K562 (cell line): ENCODE data around the gene LRRC25. TPM values are rescaled to one million over a fixed set of nuclear protein-coding genes. Genes with fewer than 3 reads are reported as not detected.

Experiments
- ARID2 ChIP-seq: fragments of 450-650 bp; IDR thresholded peaks from 2 replicates; pipeline ENCODE4 v1.6.1; 2017; ENCODE audit warnings: antibody characterized with exemption, mild to moderate bottlenecking
- BDP1 ChIP-seq: IDR thresholded peaks from 3 replicates; pipeline ENCODE4 v1.6.1; 2011; ENCODE audit not compliant: insufficient read length, insufficient read depth
- CBFA2T2 ChIP-seq: fragments of 450-650 bp; conservative IDR thresholded peaks from 2 replicates; pipeline ENCODE4 v1.6.1; 2017; ENCODE audit warnings: mild to moderate bottlenecking
- CREB5 ChIP-seq: fragments of 250-450 bp; sonication (Bioruptor Pico); IDR thresholded peaks from 2 replicates; pipeline ENCODE4 v1.5.0; 2020; ENCODE audit warnings: mild to moderate bottlenecking
- ELK1 ChIP-seq: sonication (generic); formaldehyde crosslinking; IDR thresholded peaks from 2 replicates; pipeline ENCODE4 v1.8.1; 2022; ENCODE audit warnings: missing genetic modification reagents
- ERF ChIP-seq: fragments of 450-650 bp; formaldehyde crosslinking; IDR thresholded peaks from 2 replicates; pipeline ENCODE4 v1.4.0; 2020; ENCODE audit warnings: mild to moderate bottlenecking, mixed read lengths
- ESRRA ChIP-seq: fragments of 450-650 bp; IDR thresholded peaks from 2 replicates; pipeline ENCODE4 v1.6.1; 2014; ENCODE audit warnings: low read depth, mild to moderate bottlenecking, moderate library complexity, borderline replicate concordance
- HLTF ChIP-seq: fragments of 450-650 bp; IDR thresholded peaks from 2 replicates; pipeline ENCODE4 v1.6.1; 2016
- NCOA1 ChIP-seq: fragments of 450-650 bp; IDR thresholded peaks from 2 replicates; pipeline ENCODE4 v1.6.1; 2016; ENCODE audit warnings: low read depth
- NFXL1 ChIP-seq: fragments of 450-650 bp; formaldehyde crosslinking; IDR thresholded peaks from 2 replicates; pipeline ENCODE4 v1.4.0; 2021; ENCODE audit warnings: mild to moderate bottlenecking
- NR2C2 ChIP-seq, 2 experiments: fragments of 200-800 bp in 1 of 2; sonication (Bioruptor generic) in 1 of 2; sonication (generic) in 1 of 2; formaldehyde crosslinking in 1 of 2; IDR thresholded peaks; 2 replicates each; pipeline versions ENCODE4 v1.6.1 to v1.8.0; 2016 to 2022; ENCODE audit warnings: mild to moderate bottlenecking in 1 of 2, missing compliant biosample characterization in 1 of 2, missing genetic modification characterization in 1 of 2, missing genetic modification reagents in 1 of 2
- RBM34 ChIP-seq: fragments of 200-400 bp; formaldehyde crosslinking; IDR thresholded peaks from 2 replicates; pipeline ENCODE4 v1.6.1; 2018; ENCODE audit warnings: low read length, borderline replicate concordance; ENCODE audit not compliant: insufficient read depth
- RFX1 ChIP-seq: fragments of 450-650 bp; IDR thresholded peaks from 2 replicates; pipeline ENCODE4 v1.6.1; 2016; ENCODE audit warnings: mild to moderate bottlenecking, moderate library complexity
- SMARCC2 ChIP-seq: fragments of 450-650 bp; IDR thresholded peaks from 2 replicates; pipeline ENCODE4 v1.6.1; 2017; ENCODE audit warnings: antibody characterized with exemption, moderate library complexity, mild to moderate bottlenecking, low read depth
- SNAPC5 ChIP-seq: fragments of 250-450 bp; sonication (Bioruptor Pico); IDR thresholded peaks from 2 replicates; pipeline ENCODE4 v1.8.0; 2021; ENCODE audit warnings: moderate library complexity, mild to moderate bottlenecking, inconsistent platforms
- SOX6 ChIP-seq: fragments of 450-650 bp; IDR thresholded peaks from 2 replicates; pipeline ENCODE4 v1.6.1; 2014; ENCODE audit warnings: mild to moderate bottlenecking
- SP1 ChIP-seq: sonication (generic); formaldehyde crosslinking; IDR thresholded peaks from 2 replicates; pipeline ENCODE4 v1.8.1; 2022; ENCODE audit warnings: mild to moderate bottlenecking, missing genetic modification reagents
- TCF3 ChIP-seq: sonication (generic); formaldehyde crosslinking; IDR thresholded peaks from 2 replicates; pipeline ENCODE4 v1.4.0; 2020; ENCODE audit warnings: mild to moderate bottlenecking, missing genetic modification reagents
- ZBTB34 ChIP-seq: fragments of 250-450 bp; sonication (Bioruptor Pico); IDR thresholded peaks from 2 replicates; pipeline ENCODE4 v1.8.0; 2021; ENCODE audit warnings: mild to moderate bottlenecking, moderate library complexity
- ZNF124 ChIP-seq: sonication (generic); formaldehyde crosslinking; IDR thresholded peaks from 2 replicates; pipeline ENCODE4 v1.8.1; 2022; ENCODE audit warnings: missing genetic modification reagents
- ZNF280B ChIP-seq: fragments of 250-450 bp; sonication (Bioruptor Pico); IDR thresholded peaks from 2 replicates; pipeline ENCODE4 v1.5.1; 2021; ENCODE audit warnings: mild to moderate bottlenecking
- ZNF512 ChIP-seq: IDR thresholded peaks from 2 replicates; pipeline ENCODE4 v1.6.1; 2016; ENCODE audit warnings: missing genetic modification characterization, missing compliant biosample characterization
- ZNF77 ChIP-seq: fragments of 250-450 bp; sonication (Bioruptor Pico); IDR thresholded peaks from 2 replicates; pipeline ENCODE4 v1.5.0; 2020
- polyA plus RNA-seq, 8 experiments: library from polyadenylated mRNA; depleted of rRNA in 4 of 8; stranded (reverse) in 5 of 8; unstranded in 3 of 8; fragments of >200 nt; fragmentation: Nextera tagmentation in 2 of 8; fragmentation: Illumina TruSeq in 1 of 8; extraction: Ambion mirVana in 2 of 8; extraction: Trizol in 1 of 8; gene quantifications; 2 replicates each; pipeline versions ENCODE4 v1.2.1 to v1.2.3, GENCODE V29; 2011 to 2014; ENCODE audit warnings: inconsistent platforms in 1 of 8, missing spikeins in 1 of 8
- total RNA-seq, 7 experiments: library from RNA; depleted of rRNA in 6 of 7; stranded (reverse); fragments of >200 nt in 6 of 7; fragmentation: Illumina TruSeq in 2 of 7; extraction: Trizol in 2 of 7; gene quantifications; 2 replicates each; pipeline versions ENCODE4 v1.2.1 to v1.2.3, GENCODE V29; 2011 to 2021; ENCODE audit warnings: low replicate concordance in 1 of 7

The LRRC25 gene
- total and polyA plus RNA-seq, 9 of the 15 experiments (the other 6 are each of a cell fraction or from before 2014, with no cell fraction given), result 0.07 to 0.36 (median 0.10) TPM; not detected in 3

- no peak for TF ChIP-seq ZBTB34
- TF ChIP-seq RBM34, result no peak
- no peak for TF ChIP-seq ZNF512
- no peak for TF ChIP-seq ZNF124 (CRISPR knock-in tag)
- no peak for TF ChIP-seq SNAPC5 (CRISPR knock-in tag)
- no peak for TF ChIP-seq SMARCC2
- no peak for TF ChIP-seq ZNF280B (CRISPR knock-in tag)
- TF ChIP-seq ZNF77 (CRISPR knock-in tag), result no peak
- TF ChIP-seq NFXL1, result 0 out of 2 replicates have a peak, but pooled peaks have one; percentile 42
- TF ChIP-seq SOX6, result no peak
- TF ChIP-seq TCF3 (CRISPR knock-in tag), result no peak
- no peak for TF ChIP-seq CREB5 (CRISPR knock-in tag)
- TF ChIP-seq ESRRA, result no peak
- no peak for TF ChIP-seq CBFA2T2
- no peak for TF ChIP-seq NR2C2 (CRISPR knock-in tag; IDR thresholded peaks at IDR 0.05)
- no peak for TF ChIP-seq NR2C2 (tag; IDR thresholded peaks at IDR 0.05)
- no peak for TF ChIP-seq SP1 (CRISPR knock-in tag)
- no peak for TF ChIP-seq HLTF
- no peak for TF ChIP-seq RFX1
- TF ChIP-seq ELK1, result no peak
- no peak for TF ChIP-seq ERF
- no peak for TF ChIP-seq ARID2
- TF ChIP-seq BDP1, result no peak
- no peak for TF ChIP-seq NCOA1
Observed at GRCh38 chr19:18431351-18432197, 34.2 kb upstream of the LRRC25 start (continued).
